Mammary epithelial cell (primary cell): ENCODE data around the gene TSPYL1.

ENCODE experiments used
- EZH2 ChIP-seq: IDR thresholded peaks from 2 replicates; pipeline ENCODE4 v1.6.1; 2012; ENCODE audit warnings: low read length, inconsistent platforms, borderline replicate concordance
- TF ChIP-seq, protein P1 (sequence below), 2 donors: IDR thresholded peaks in 1 of 2; conservative IDR thresholded peaks in 1 of 2; 2 replicates each; pipeline ENCODE4 v1.5.1; 2011 to 2012; ENCODE audit warnings: inconsistent platforms in 2 of 2, low read length in 2 of 2, mild to moderate bottlenecking in 2 of 2, control low read depth in 1 of 2, low read depth in 1 of 2; ENCODE audit not compliant: insufficient read depth in 1 of 2; ENCODE audit errors: extremely low read depth in 1 of 2

DNA sequence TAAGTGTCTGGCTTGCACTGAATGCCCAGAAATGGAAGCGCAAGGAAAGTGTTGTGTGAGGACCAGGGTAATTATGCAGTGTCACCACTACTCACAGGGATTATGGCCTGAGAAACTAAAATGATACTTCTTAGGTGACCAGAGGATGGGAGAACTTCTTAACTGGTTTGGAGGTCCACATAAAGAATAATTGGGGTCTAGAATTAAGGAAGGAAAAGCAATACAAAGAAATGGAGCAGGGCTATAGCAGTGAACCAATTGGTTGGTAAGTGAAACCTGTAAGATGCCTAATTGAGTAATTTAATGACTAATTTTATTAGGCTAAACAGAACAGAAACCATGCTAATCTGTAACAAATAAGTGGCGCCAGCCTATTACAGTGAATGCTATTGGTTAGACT is 31.2 kb downstream of the TSPYL1 start:
- TF ChIP-seq, protein P1, sequence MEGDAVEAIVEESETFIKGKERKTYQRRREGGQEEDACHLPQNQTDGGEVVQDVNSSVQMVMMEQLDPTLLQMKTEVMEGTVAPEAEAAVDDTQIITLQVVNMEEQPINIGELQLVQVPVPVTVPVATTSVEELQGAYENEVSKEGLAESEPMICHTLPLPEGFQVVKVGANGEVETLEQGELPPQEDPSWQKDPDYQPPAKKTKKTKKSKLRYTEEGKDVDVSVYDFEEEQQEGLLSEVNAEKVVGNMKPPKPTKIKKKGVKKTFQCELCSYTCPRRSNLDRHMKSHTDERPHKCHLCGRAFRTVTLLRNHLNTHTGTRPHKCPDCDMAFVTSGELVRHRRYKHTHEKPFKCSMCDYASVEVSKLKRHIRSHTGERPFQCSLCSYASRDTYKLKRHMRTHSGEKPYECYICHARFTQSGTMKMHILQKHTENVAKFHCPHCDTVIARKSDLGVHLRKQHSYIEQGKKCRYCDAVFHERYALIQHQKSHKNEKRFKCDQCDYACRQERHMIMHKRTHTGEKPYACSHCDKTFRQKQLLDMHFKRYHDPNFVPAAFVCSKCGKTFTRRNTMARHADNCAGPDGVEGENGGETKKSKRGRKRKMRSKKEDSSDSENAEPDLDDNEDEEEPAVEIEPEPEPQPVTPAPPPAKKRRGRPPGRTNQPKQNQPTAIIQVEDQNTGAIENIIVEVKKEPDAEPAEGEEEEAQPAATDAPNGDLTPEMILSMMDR (conservative IDR thresholded peaks at IDR 0.05 in 1 of 2, IDR thresholded peaks at IDR 0.05 in 1 of 2; ENCODE audit: extremely low read depth in 1 of 2, insufficient read depth in 1 of 2, low read depth in 1 of 2, low read length in 2 of 2): no peak
- TF ChIP-seq EZH2: no peak
